Measurements from ENCODE around the gene ACER3.
"Not testable (repeated sequence)": the region's sequence is repeated elsewhere in the genome, so short reads cannot be mapped to it uniquely, and the experiment has no call there.

ACER3 gene

GRCh38 chr11:76947190-76947589 is 86.5 kb downstream of the ACER3 start:
- no peak overlapping the region for H3K27ac Mint-ChIP-seq
- no peaks in the 10 kb centered on the region for H3K4me1 Mint-ChIP-seq
- peaks cover 11% of the 10 kb centered on the region for H3K9me3 Mint-ChIP-seq
- DNase-seq (ENCODE audit: low spot score in 2 of 2) (no peak), ATAC-seq (ENCODE audit: low read depth) (no peak)
- peaks cover 18% of the 10 kb centered on the region for H3K36me3 Mint-ChIP-seq
- H3K4me3 Mint-ChIP-seq: no peak overlapping the region
- H3K27me3 Mint-ChIP-seq: peaks cover 2% of the 10 kb centered on the region

- Mint-ChIP-seq H3K9me3 (peaks cover 7% of the 10 kb centered on the region), H3K4me3 (no peak overlapping the region), H3K36me3 (peaks cover 19% of the 10 kb centered on the region), H3K4me1 (no peaks in the 10 kb centered on the region), H3K27me3 (peaks cover 2% of the 10 kb centered on the region), H3K27ac (no peak overlapping the region)
- ATAC-seq (ENCODE audit: low read depth) (no peak), DNase-seq (ENCODE audit: low spot score in 2 of 2) (no peak)
These were observed 87.1 kb downstream of the ACER3 start for GRCh38 chr11:76947800-76948199.

DNA sequence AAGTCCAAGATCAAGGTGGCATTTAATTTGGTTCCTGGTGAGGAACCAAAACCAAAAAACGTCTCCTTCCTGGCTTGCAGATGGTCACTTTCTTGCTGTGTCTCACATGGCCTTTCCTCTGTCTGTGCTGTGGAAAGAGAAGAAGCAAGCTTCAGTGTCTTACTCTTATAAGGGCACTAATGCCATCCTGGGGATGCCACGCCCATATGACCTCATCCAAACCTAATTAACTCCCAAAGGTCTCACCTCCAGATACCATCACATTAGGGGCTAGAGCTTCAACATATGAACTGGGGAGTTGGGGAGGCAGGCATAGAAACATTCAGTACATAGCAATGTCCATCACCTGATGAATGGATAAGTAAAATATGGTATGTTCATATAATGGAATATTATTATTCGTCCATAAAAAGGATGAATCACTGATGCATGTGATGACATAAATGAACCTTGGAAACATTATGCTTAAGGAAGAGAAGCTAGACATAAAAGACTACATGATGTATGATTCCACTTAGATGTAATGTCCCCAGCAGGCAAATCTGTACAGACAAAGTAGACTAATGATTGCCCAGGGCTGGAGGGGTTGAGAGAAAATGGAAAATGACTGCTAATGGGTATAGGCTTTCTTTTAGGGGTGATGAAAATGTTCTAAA is 94.9 kb downstream of the ACER3 start:
- Mint-ChIP-seq H3K36me3 (peaks cover 10% of the 10 kb centered on the region), H3K27me3 (no peaks in the 10 kb centered on the region), H3K4me3 (no peak overlapping the region), H3K9me3 (no peaks in the 10 kb centered on the region), H3K4me1 (no peaks in the 10 kb centered on the region), H3K27ac (no peak overlapping the region)
- no peak for ATAC-seq (ENCODE audit: low read depth)
- no peak for DNase-seq (ENCODE audit: low spot score in 2 of 2)

DNA sequence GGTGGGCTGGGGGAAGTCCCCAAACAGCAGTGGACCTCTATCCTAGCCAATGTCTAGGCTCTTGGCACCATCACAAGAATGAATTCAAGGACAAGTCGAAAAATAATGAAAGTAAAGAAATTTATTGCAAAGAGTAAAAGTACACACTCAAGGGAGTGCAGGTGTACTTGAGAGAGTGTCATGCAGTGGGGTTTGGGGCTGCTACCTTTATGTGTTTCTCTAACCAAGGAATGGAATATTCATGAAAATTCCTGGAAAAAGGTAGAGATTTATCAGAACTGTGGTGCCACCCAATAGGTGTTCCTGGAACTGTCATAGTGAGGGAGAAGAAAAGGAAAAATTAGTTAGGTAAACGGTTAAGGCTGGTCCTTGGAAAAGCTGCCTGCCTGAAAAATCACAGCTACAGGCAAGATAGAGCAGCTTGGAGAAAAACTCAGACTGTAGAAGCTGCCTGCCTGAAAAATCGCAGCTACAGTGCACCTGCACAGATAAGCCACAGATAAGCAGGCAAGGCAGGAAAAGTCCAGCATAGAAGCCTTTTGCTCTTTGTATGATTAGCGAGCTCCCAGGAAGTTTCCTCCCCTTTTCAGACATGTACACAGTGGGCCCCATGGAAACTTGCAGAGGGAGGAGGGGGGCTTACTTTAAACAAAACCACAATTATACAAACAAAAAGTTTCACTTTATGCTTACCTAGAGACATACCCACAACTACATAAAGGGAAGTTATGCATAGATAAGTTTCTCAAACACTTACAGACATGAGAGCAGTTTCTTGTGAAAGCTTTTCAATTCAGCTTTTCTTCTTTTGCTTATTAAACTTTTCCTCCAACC is 102.1 kb downstream of the ACER3 start:
- ATAC-seq (ENCODE audit: low read depth) (no peak), DNase-seq (ENCODE audit: low spot score in 2 of 2) (no peak)
- Mint-ChIP-seq H3K27ac (no peak overlapping the region), H3K4me3 (no peak overlapping the region), H3K4me1 (no peaks in the 10 kb centered on the region), H3K9me3 (peaks cover 7% of the 10 kb centered on the region), H3K36me3 (peaks cover 16% of the 10 kb centered on the region), H3K27me3 (no peaks in the 10 kb centered on the region)

- H3K27ac Mint-ChIP-seq; H3K4me3 Mint-ChIP-seq; DNase-seq (ENCODE audit: low spot score in 2 of 2); H3K9me3 Mint-ChIP-seq; H3K27me3 Mint-ChIP-seq; H3K4me1 Mint-ChIP-seq; ATAC-seq (ENCODE audit: low read depth): not testable (repeated sequence)
- H3K36me3 Mint-ChIP-seq: peaks cover 16% of the 10 kb centered on the region
These were observed 102.9 kb downstream of the ACER3 start for GRCh38 chr11:76963417-76964168.

DNA sequence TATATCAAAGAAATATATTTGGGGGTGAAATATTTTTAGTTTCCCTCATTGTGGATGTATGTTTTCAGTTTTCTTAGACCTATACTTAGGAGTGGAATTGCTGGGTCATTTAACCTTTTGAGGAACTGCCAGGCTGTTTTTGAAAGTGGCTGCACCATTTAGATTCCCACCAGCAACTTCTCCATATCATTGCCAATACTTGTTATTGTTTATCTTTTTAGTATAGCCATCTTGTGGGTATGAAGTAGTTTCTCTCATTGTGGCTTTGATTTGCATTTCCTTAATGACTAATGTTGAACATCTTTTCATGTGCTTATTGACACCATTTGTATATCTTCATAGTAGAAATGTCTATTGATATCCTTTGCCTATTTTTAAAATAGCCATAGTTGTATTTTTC is 111.3 kb downstream of the ACER3 start:
- Mint-ChIP-seq H3K4me1 (no peaks in the 10 kb centered on the region), H3K9me3 (peaks cover 8% of the 10 kb centered on the region), H3K4me3 (no peak overlapping the region)

DNA sequence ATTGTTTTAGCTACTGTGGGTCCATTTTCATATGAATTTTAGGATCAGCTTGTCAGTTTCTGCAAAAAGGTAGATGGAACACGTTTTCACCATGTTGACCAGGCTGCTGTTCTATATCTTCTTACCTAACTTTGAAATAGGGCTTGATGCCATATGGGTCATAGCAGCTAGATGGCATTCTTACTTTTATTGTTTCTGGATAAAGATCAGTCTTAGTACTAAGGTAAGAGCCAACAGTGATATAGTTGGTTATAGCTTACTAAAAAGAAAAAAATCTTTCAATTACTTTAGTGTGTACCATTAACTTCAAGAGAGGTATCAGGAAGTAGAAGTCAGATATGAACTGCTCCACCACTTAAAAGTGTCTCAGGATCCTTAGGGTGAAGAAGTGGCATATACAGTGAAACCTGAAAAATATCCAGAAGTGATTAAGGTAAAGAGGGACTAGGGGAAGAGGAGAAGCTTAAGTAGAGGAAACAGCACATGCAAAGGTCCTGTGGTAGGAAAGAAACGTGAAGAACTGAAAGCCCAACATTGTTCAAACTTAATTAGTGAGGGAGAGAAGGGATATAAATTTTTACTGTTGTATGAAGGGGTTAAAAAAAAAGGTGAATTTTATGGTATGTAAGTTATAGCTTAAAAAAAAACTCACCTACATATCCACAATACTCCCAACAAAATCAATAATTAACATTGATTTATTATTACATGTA is 113.6 kb downstream of the ACER3 start:
- Mint-ChIP-seq H3K27me3 (no peaks in the 10 kb centered on the region), H3K9me3 (peaks cover 12% of the 10 kb centered on the region), H3K4me1 (no peaks in the 10 kb centered on the region), H3K4me3 (no peak overlapping the region), H3K27ac (no peak overlapping the region), H3K36me3 (peaks cover 31% of the 10 kb centered on the region)
- DNase-seq (ENCODE audit: low spot score in 2 of 2) (no peak), ATAC-seq (ENCODE audit: low read depth) (no peak)

More for the DNA sequence above, 111.3 kb downstream of the ACER3 start:
- ATAC-seq (ENCODE audit: low read depth) (no peak), DNase-seq (ENCODE audit: low spot score in 2 of 2) (no peak)
- H3K27me3 Mint-ChIP-seq: no peaks in the 10 kb centered on the region
- H3K27ac Mint-ChIP-seq: no peak overlapping the region
- peaks cover 20% of the 10 kb centered on the region for H3K36me3 Mint-ChIP-seq

DNA sequence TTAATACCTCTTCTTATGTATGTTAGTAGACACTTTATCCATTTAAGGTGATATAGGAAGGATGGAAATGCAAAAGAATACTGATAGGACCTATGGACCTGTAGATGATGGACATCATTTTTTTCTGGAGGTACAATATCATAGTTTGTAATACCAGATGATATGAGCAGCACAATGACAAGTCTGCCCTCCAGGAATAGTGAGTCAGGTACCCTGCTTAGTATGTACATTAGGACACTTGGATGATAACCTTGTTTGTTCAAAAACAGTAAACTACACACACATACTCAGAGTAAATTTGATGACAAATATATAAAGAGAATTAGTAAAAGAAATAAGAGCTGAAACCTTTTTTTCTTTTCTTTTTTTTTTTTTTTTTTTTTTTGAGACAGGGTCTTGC is 114.8 kb downstream of the ACER3 start:
- peaks cover 31% of the 10 kb centered on the region for H3K36me3 Mint-ChIP-seq
- no peak for DNase-seq (ENCODE audit: low spot score in 2 of 2)
- no peaks in the 10 kb centered on the region for H3K4me1 Mint-ChIP-seq
- H3K27me3 Mint-ChIP-seq: no peaks in the 10 kb centered on the region
- H3K27ac Mint-ChIP-seq: no peak overlapping the region
- no peak for ATAC-seq (ENCODE audit: low read depth)
- peaks cover 12% of the 10 kb centered on the region for H3K9me3 Mint-ChIP-seq
- H3K4me3 Mint-ChIP-seq: no peak overlapping the region

DNA sequence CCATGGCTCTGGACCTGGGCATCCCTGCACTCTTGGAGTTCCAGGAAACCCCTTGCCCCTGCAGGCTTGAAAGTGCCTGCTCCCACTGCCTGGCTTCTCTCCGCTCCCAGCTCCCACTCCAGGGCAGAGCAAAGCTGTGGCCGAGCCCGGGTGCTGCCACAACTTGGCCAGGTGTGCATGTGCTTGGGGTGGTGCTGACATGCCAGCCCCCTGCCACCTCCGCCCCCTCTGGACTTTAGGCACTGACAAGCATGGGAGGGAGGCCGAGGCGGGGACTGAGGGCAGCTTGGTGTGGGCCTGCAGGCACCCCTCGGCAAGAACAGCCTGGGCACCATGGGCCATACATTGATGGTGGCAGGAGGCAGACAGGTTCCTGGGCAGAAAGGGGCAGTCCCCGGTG is 117.1 kb downstream of the ACER3 start:
- H3K4me3 Mint-ChIP-seq: no peak overlapping the region
- no peaks in the 10 kb centered on the region for H3K4me1 Mint-ChIP-seq
- ATAC-seq (ENCODE audit: low read depth) (no peak), DNase-seq (ENCODE audit: low spot score in 2 of 2) (no peak)
- H3K9me3 Mint-ChIP-seq: peaks cover 6% of the 10 kb centered on the region
- H3K27me3 Mint-ChIP-seq: no peaks in the 10 kb centered on the region
- no peak overlapping the region for H3K27ac Mint-ChIP-seq
- peaks cover 19% of the 10 kb centered on the region for H3K36me3 Mint-ChIP-seq

GRCh38 chr11:76978239-76978638 is 117.5 kb downstream of the ACER3 start:
- ATAC-seq (ENCODE audit: low read depth) (no peak), DNase-seq (ENCODE audit: low spot score in 2 of 2) (no peak)
- Mint-ChIP-seq H3K27me3 (no peaks in the 10 kb centered on the region), H3K27ac (no peak overlapping the region), H3K36me3 (peaks cover 19% of the 10 kb centered on the region), H3K9me3 (peaks cover 6% of the 10 kb centered on the region), H3K4me1 (no peaks in the 10 kb centered on the region), H3K4me3 (no peak overlapping the region)

DNA sequence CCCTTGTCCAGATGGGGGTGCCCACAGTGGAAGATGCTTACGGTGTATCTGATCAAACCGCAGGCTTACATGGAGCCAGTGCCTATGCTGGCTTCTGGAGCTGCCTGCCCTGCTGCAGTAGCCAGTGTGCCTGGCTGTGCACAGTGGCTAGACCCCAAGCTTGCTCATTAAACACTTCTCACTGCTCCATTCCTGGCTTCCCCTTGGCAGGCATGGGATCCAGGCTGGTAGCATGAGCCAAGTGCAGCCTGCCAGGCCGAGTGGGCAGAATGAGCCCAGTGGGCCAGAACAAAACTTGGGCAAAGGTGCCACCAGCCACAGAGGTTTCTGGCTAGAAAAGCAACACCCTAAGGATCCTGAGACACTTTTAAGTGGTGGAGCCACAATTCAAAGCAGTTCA is 118.1 kb downstream of the ACER3 start:
- ATAC-seq (ENCODE audit: low read depth) (no peak), DNase-seq (ENCODE audit: low spot score in 2 of 2) (no peak)
- Mint-ChIP-seq H3K4me3 (no peak overlapping the region), H3K4me1 (no peaks in the 10 kb centered on the region), H3K9me3 (peaks cover 6% of the 10 kb centered on the region), H3K27ac (no peak overlapping the region), H3K27me3 (no peaks in the 10 kb centered on the region), H3K36me3 (peaks cover 19% of the 10 kb centered on the region)

GRCh38 chr11:76980196-76980595 is 119.5 kb downstream of the ACER3 start:
- ATAC-seq (ENCODE audit: low read depth) (no peak), DNase-seq (ENCODE audit: low spot score in 2 of 2) (no peak)
- H3K27me3 Mint-ChIP-seq: no peaks in the 10 kb centered on the region
- H3K27ac Mint-ChIP-seq: no peak overlapping the region
- H3K4me1 Mint-ChIP-seq: no peaks in the 10 kb centered on the region
- peaks cover 4% of the 10 kb centered on the region for H3K9me3 Mint-ChIP-seq
- H3K4me3 Mint-ChIP-seq: no peak overlapping the region
- H3K36me3 Mint-ChIP-seq: peaks cover 18% of the 10 kb centered on the region

DNA sequence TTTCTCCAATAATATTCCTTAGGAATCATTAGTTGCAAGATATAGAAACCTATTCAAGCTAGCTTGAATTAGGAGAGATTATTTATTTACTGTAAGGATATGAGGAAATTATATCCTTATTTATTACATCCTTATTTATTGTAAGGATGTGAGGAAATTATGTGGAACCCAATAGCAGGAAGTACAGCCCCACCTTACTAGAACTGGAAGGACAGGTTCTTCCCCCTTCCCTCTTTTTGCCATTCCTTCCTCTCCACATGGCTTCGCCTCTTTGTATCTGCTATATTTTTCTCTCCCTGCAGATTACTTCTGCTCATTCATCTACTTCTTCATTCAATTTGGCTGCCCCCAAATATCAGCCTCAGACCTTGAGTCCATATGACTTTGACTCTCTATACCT is 124.0 kb downstream of the ACER3 start:
- peaks cover 14% of the 10 kb centered on the region for H3K36me3 Mint-ChIP-seq
- ATAC-seq (ENCODE audit: low read depth) (no peak), DNase-seq (ENCODE audit: low spot score in 2 of 2) (no peak)
- H3K27ac Mint-ChIP-seq: no peak overlapping the region
- H3K4me3 Mint-ChIP-seq: no peak overlapping the region
- H3K9me3 Mint-ChIP-seq: no peaks in the 10 kb centered on the region
- no peaks in the 10 kb centered on the region for H3K27me3 Mint-ChIP-seq
- H3K4me1 Mint-ChIP-seq: no peaks in the 10 kb centered on the region

DNA sequence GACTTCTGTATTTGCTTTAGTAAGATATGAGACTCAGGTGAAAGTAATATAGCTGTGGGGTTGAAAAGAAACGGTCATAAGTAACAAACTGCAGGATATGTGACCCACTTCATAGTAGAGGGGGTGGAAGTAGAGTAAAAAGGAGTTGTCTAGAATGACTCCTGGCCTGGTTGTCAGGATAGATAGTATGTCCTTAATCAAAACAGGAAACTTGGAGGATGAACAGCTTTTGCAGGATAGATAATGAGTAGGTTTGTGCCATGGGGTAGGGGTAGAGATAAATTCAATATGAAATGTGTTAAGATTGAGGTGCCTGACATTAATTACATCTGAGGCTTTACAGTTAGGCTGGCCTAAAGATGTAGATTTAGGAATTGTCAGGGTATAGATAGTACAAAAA is 126.5 kb downstream of the ACER3 start:
- Mint-ChIP-seq H3K27me3 (no peaks in the 10 kb centered on the region), H3K4me1 (no peaks in the 10 kb centered on the region), H3K9me3 (no peaks in the 10 kb centered on the region), H3K27ac (no peak overlapping the region), H3K4me3 (no peak overlapping the region), H3K36me3 (peaks cover 16% of the 10 kb centered on the region)
- ATAC-seq (ENCODE audit: low read depth) (no peak), DNase-seq (ENCODE audit: low spot score in 2 of 2) (no peak)

Measured in memory B cell (primary cell).